HT1080 (cell line): ENCODE measurements around the gene OR2D2. TPM values are rescaled to one million over a fixed set of nuclear protein-coding genes. Genes with fewer than 3 reads are reported as not detected.
"Not testable (repeated sequence)": the region's sequence is repeated elsewhere in the genome, so short reads cannot be mapped to it uniquely, and the experiment has no call there.

ENCODE experiments used
- DNase-seq: peaks from one replicate; pipeline ENCODE4 v3.0.0-alpha.2; 2015; ENCODE audit warnings: low read depth
- polyA plus RNA-seq, 2 experiments: library from polyadenylated mRNA; depleted of rRNA; stranded (reverse); fragments of >200 nt; gene quantifications; 2 replicates each; pipeline ENCODE4 v1.2.3, GENCODE V29; 2015
- total RNA-seq: library from RNA; depleted of rRNA; stranded (reverse); fragments of >200 nt; shearing (Covaris generic); gene quantifications from 2 replicates; pipeline ENCODE4 v1.2.3, GENCODE V29; 2014; rRNA removed

Gene OR2D2
- total RNA-seq, result not detected in 2 replicates
- not detected in 2 replicates for polyA plus RNA-seq (2015; cell fraction: cytosol; rRNA removed)
- not detected in 2 replicates for polyA plus RNA-seq (2015; cell fraction: nucleus; rRNA removed)

GRCh38 chr11:6892400-6892799 is at the start of gene OR2D2:
OR2D2 (minus strand) TSS chr11:6892500; CDS start chr11:6892500, 0 bp downstream.
- no peak for DNase-seq

GRCh38 chr11:6941970-6942369 is 49.7 kb upstream of the OR2D2 start:
- DNase-seq, result no peak

GRCh38 chr11:6932145-6932544 is 39.8 kb upstream of the OR2D2 start:
- no peak for DNase-seq

- no peak for DNase-seq
These were observed 38.9 kb upstream of the OR2D2 start for GRCh38 chr11:6931146-6931713.

- no peak for DNase-seq
These were observed 36.6 kb upstream of the OR2D2 start for GRCh38 chr11:6928916-6929315.

GRCh38 chr11:6927030-6927617 is 34.8 kb upstream of the OR2D2 start:
- DNase-seq, result no peak

GRCh38 chr11:6926208-6927029 is 34.1 kb upstream of the OR2D2 start, which contains the start of gene ZNF215:
ZNF215 (plus strand) TSS chr11:6926426; CDS start chr11:6932273, 5,847 bp downstream.
- no peak for DNase-seq

GRCh38 chr11:6925636-6926207 is 33.4 kb upstream of the OR2D2 start:
- no peak for DNase-seq

- DNase-seq, result no peak
These were observed 32.8 kb upstream of the OR2D2 start for GRCh38 chr11:6925007-6925577.

GRCh38 chr11:6920702-6921101 is 28.4 kb upstream of the OR2D2 start, which contains the start of gene OR2D3:
OR2D3 (plus strand) TSS chr11:6921002; CDS start chr11:6921002, 0 bp downstream.
- DNase-seq, result no peak

- no peak for DNase-seq
These were observed 27.4 kb upstream of the OR2D2 start for GRCh38 chr11:6919698-6920097.

- peak; percentile 3 for DNase-seq
These were observed 19.6 kb upstream of the OR2D2 start for GRCh38 chr11:6911948-6912347.

- DNase-seq, result no peak
These were observed 19.1 kb upstream of the OR2D2 start for GRCh38 chr11:6911378-6911777.

- not testable (repeated sequence) for DNase-seq
These were observed 12.5 kb upstream of the OR2D2 start for GRCh38 chr11:6904804-6905203.

- DNase-seq, result no peak
These were observed 8.2 kb upstream of the OR2D2 start for GRCh38 chr11:6900327-6900999.

- DNase-seq, result no peak
These were observed 6.6 kb upstream of the OR2D2 start for GRCh38 chr11:6898911-6899310.

- DNase-seq, result no peak
These were observed 2.7 kb upstream of the OR2D2 start for GRCh38 chr11:6895010-6895409.

GRCh38 chr11:6894097-6894496 is 1.8 kb upstream of the OR2D2 start:
- DNase-seq, result no peak

GRCh38 chr11:6889835-6890234 is 2.5 kb downstream of the OR2D2 start:
- DNase-seq, result no peak

GRCh38 chr11:6888830-6889229 is 3.5 kb downstream of the OR2D2 start:
- DNase-seq, result no peak

GRCh38 chr11:6887711-6888110 is 4.6 kb downstream of the OR2D2 start:
- not testable (repeated sequence) for DNase-seq
